GM04503 (cell line): Measurements from ENCODE around the gene TP53RK.

ENCODE experiments used
- DNase-seq: peaks from one replicate; pipeline ENCODE4 v3.0.0-alpha.2; 2012; ENCODE audit warnings: low read depth

The TP53RK gene

GRCh38 chr20:46638134-46638897 lies 50.9 kb downstream of the TP53RK start:
- no peak for DNase-seq

GRCh38 chr20:46637427-46638133 lies 51.7 kb downstream of the TP53RK start:
- DNase-seq: no peak

- DNase-seq: no peak
Measured at GRCh38 chr20:46637020-46637419, 52.2 kb downstream of the TP53RK start.

GRCh38 chr20:46636514-46636913 lies 52.7 kb downstream of the TP53RK start:
- no peak for DNase-seq

GRCh38 chr20:46635514-46636136 lies 53.6 kb downstream of the TP53RK start:
- no peak for DNase-seq

- no peak for DNase-seq
Measured at GRCh38 chr20:46634528-46634927, 54.7 kb downstream of the TP53RK start.
